Esophagus muscularis mucosa (tissue), 3 donors: ENCODE data around the gene PAOX.

Experiments used
- POLR2AphosphoS5 ChIP-seq, 2 donors: sonication (generic); formaldehyde crosslinking; IDR thresholded peaks; one replicate each; pipeline ENCODE4 v1.6.1; 2017; ENCODE audit warnings: antibody characterized with exemption in 2 of 2
- TF ChIP-seq, protein P1 (sequence below), 3 experiments: fragments of 200-600 bp in 2 of 3; fragments of 450-650 bp in 1 of 3; sonication (generic) in 2 of 3; IDR thresholded peaks; one replicate each; pipeline ENCODE4 v1.5.1; 2017 to 2019; ENCODE audit warnings: antibody characterized with exemption in 3 of 3, mild to moderate bottlenecking in 2 of 3, moderate library complexity in 1 of 3

DNA sequence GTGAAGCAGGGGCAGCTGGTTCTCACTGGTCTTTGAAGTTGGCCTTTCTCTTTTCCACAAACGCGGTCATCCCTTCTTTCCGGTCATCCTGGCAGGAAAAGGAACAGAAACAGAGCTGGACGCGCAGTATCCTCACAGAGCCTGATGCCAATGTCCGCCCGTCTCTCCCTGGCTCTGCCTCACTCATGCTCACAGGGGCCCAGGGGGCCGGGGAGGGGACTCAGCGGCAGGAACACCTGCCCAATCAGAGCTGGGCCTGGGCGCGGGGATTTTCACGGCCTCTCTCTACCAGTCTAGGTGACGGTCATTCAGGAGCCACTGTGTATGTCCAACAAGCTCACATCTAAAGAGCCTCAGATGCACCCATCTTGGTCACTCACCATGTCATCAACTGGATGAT is 16.2 kb upstream of the PAOX start:
- TF ChIP-seq POLR2AphosphoS5 (IDR thresholded peaks at IDR 0.05): no peak
- TF ChIP-seq, protein P1, sequence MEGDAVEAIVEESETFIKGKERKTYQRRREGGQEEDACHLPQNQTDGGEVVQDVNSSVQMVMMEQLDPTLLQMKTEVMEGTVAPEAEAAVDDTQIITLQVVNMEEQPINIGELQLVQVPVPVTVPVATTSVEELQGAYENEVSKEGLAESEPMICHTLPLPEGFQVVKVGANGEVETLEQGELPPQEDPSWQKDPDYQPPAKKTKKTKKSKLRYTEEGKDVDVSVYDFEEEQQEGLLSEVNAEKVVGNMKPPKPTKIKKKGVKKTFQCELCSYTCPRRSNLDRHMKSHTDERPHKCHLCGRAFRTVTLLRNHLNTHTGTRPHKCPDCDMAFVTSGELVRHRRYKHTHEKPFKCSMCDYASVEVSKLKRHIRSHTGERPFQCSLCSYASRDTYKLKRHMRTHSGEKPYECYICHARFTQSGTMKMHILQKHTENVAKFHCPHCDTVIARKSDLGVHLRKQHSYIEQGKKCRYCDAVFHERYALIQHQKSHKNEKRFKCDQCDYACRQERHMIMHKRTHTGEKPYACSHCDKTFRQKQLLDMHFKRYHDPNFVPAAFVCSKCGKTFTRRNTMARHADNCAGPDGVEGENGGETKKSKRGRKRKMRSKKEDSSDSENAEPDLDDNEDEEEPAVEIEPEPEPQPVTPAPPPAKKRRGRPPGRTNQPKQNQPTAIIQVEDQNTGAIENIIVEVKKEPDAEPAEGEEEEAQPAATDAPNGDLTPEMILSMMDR (IDR thresholded peaks at IDR 0.05): no peak
